Nephron (organoid): ENCODE results near the gene CST7.
A peak's percentile ranks its signal among the peaks of the same experiment; 100 is the strongest.

Experiments used
- H3K27ac Mint-ChIP-seq, 3 experiments: 2 replicates each; pipeline ENCODE4 v1.8.0; 2020; ENCODE audit warnings: mixed read lengths in 3 of 3, mild to moderate bottlenecking in 2 of 3, moderate library complexity in 1 of 3
- H3K27me3 Mint-ChIP-seq: 2 replicates; pipeline ENCODE4 v1.8.0; 2021; ENCODE audit warnings: low read depth, mild to moderate bottlenecking, moderate library complexity, mixed read lengths
- H3K36me3 Mint-ChIP-seq: 2 replicates; pipeline ENCODE4 v1.8.0; 2020; ENCODE audit warnings: low read depth, mixed read lengths
- H3K4me1 Mint-ChIP-seq: 2 replicates; pipeline ENCODE4 v1.8.0; 2020; ENCODE audit warnings: mixed read lengths
- H3K4me3 Mint-ChIP-seq, 3 experiments: 2 replicates each; pipeline ENCODE4 v1.8.0; 2020; ENCODE audit warnings: mild to moderate bottlenecking in 3 of 3, mixed read lengths in 3 of 3, moderate library complexity in 2 of 3
- H3K9me3 Mint-ChIP-seq: 2 replicates; pipeline ENCODE4 v1.8.0; 2020; ENCODE audit warnings: mixed read lengths
- TF ChIP-seq, protein P1 (sequence below), 3 experiments: fragments of 200-600 bp; sonication (generic); IDR thresholded peaks; one replicate each; pipeline ENCODE4 v1.5.0; 2021; ENCODE audit warnings: antibody characterized with exemption in 3 of 3; ENCODE audit not compliant: unreplicated experiment in 3 of 3

Gene CST7

DNA sequence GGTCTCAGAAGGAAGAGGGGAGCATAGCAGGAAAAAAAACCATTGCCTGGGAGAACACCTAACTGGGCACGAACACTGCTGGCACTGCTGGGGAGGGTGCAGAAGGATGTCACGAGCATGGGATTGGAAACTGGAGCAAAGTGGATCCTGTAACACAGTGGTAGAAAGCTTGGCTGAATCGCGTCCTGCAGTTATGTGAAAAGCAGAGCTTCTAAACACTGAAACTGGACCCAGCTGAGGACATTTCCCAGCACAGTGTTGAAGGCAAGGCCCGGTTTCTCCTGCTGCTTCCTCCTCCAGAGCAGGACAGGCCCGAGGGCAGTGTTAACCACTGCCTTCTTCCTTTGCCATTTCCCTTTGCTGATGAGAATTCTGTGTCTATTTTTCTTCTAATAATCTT lies 36.7 kb downstream of the CST7 start:
- H3K4me3 Mint-ChIP-seq: no peak overlapping the region
- TF ChIP-seq, protein P1, sequence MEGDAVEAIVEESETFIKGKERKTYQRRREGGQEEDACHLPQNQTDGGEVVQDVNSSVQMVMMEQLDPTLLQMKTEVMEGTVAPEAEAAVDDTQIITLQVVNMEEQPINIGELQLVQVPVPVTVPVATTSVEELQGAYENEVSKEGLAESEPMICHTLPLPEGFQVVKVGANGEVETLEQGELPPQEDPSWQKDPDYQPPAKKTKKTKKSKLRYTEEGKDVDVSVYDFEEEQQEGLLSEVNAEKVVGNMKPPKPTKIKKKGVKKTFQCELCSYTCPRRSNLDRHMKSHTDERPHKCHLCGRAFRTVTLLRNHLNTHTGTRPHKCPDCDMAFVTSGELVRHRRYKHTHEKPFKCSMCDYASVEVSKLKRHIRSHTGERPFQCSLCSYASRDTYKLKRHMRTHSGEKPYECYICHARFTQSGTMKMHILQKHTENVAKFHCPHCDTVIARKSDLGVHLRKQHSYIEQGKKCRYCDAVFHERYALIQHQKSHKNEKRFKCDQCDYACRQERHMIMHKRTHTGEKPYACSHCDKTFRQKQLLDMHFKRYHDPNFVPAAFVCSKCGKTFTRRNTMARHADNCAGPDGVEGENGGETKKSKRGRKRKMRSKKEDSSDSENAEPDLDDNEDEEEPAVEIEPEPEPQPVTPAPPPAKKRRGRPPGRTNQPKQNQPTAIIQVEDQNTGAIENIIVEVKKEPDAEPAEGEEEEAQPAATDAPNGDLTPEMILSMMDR (IDR thresholded peaks at IDR 0.05; ENCODE audit: unreplicated experiment in 3 of 3): no peak

GRCh38 chr20:24986436-24987015 lies 37.5 kb downstream of the CST7 start:
- peaks cover 24% of the 10 kb centered on the region for H3K36me3 Mint-ChIP-seq
- H3K4me1 Mint-ChIP-seq: peaks cover 13% of the 10 kb centered on the region
- H3K9me3 Mint-ChIP-seq: peaks cover 4% of the 10 kb centered on the region
- no peaks in the 10 kb centered on the region for H3K27me3 Mint-ChIP-seq
- H3K4me3 Mint-ChIP-seq: peak overlapping the region in 1 of 3 experiments; percentile 15
- H3K27ac Mint-ChIP-seq: no peak overlapping the region
- TF ChIP-seq, protein P1 (IDR thresholded peaks at IDR 0.05; ENCODE audit: unreplicated experiment in 3 of 3): no peak

More for the DNA sequence above, 36.7 kb downstream of the CST7 start:
- Mint-ChIP-seq H3K27ac (no peak overlapping the region), H3K4me1 (peaks cover 6% of the 10 kb centered on the region), H3K9me3 (peaks cover 6% of the 10 kb centered on the region), H3K27me3 (no peaks in the 10 kb centered on the region), H3K36me3 (peaks cover 31% of the 10 kb centered on the region)

DNA sequence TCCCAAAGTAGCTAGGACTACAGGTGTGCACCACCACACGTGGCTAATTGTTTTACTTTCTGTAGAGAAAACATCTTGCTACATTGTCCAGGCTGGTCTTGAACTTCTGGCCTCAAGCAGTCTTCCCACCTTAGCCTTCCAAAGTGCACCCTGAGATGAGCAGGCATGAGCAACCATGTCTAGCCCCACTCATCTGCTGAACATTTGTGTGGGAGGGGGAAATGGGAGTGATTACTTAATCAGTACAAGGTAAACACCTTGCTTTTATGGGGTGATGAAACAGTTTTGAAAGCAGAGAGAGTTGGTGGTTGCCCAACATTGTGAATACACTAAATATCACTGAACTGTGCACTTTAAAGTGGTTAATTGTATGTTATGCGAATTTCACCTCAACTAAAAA lies 38.2 kb downstream of the CST7 start:
- Mint-ChIP-seq H3K27me3 (no peaks in the 10 kb centered on the region), H3K27ac (no peak overlapping the region), H3K9me3 (peaks cover 3% of the 10 kb centered on the region), H3K4me1 (peaks cover 18% of the 10 kb centered on the region), H3K4me3 (no peak overlapping the region), H3K36me3 (peaks cover 19% of the 10 kb centered on the region)
- TF ChIP-seq, protein P1 (IDR thresholded peaks at IDR 0.05; ENCODE audit: unreplicated experiment in 3 of 3): no peak

- peaks cover 18% of the 10 kb centered on the region for H3K4me1 Mint-ChIP-seq
Observed at GRCh38 chr20:24987873-24988835, 39.1 kb downstream of the CST7 start.

DNA sequence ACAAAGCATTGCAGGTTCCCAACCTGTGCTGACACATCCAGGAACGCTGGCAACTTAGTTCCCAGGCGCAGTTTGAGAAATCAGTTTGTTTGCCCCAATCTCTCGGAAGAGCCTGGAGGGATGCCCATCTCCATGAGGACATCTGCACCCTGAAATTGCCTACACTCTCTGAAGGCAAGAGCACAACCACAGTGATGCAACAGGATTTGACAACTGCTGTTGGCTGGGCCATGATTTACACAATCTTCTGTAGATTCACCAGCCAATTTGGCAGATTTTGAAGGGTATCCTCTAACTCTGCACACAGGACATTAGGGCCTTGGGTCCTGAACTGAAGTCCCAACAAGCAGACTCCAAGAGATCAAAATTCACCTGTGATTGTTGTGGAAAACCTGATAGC lies 40.1 kb downstream of the CST7 start:
- H3K36me3 Mint-ChIP-seq: peaks cover under 1% of the 10 kb centered on the region
- no peak overlapping the region for H3K27ac Mint-ChIP-seq
- no peaks in the 10 kb centered on the region for H3K27me3 Mint-ChIP-seq
- no peak overlapping the region for H3K4me3 Mint-ChIP-seq
- H3K4me1 Mint-ChIP-seq: peaks cover 28% of the 10 kb centered on the region
- TF ChIP-seq, protein P1 (IDR thresholded peaks at IDR 0.05; ENCODE audit: unreplicated experiment in 3 of 3): no peak
- no peaks in the 10 kb centered on the region for H3K9me3 Mint-ChIP-seq

More at GRCh38 chr20:24987873-24988835, 39.1 kb downstream of the CST7 start:
- H3K36me3 Mint-ChIP-seq: peaks cover 10% of the 10 kb centered on the region
- TF ChIP-seq, protein P1 (IDR thresholded peaks at IDR 0.05; ENCODE audit: unreplicated experiment in 3 of 3): no peak
- no peaks in the 10 kb centered on the region for H3K9me3 Mint-ChIP-seq
- H3K27me3 Mint-ChIP-seq: no peaks in the 10 kb centered on the region
- no peak overlapping the region for H3K27ac Mint-ChIP-seq
- peak overlapping the region in 1 of 3 experiments; percentile 6 for H3K4me3 Mint-ChIP-seq
